Right hindlimb (tissue), 1 donor: ENCODE data around the gene DDX21.
"Not testable (repeated sequence)": the region's sequence is repeated elsewhere in the genome, so short reads cannot be mapped to it uniquely, and the experiment has no call there.

Experiments
- DNase-seq: peaks from one replicate; pipeline ENCODE4 v3.0.0-alpha.2; 2018

DDX21 gene

GRCh38 chr10:68955832-68956532, at the start of gene DDX21:
Gene DDX21 (plus strand): TSS chr10:68956170. CDS start chr10:68956226, 56 bp downstream.
- peak; percentile 95 for DNase-seq

DNA sequence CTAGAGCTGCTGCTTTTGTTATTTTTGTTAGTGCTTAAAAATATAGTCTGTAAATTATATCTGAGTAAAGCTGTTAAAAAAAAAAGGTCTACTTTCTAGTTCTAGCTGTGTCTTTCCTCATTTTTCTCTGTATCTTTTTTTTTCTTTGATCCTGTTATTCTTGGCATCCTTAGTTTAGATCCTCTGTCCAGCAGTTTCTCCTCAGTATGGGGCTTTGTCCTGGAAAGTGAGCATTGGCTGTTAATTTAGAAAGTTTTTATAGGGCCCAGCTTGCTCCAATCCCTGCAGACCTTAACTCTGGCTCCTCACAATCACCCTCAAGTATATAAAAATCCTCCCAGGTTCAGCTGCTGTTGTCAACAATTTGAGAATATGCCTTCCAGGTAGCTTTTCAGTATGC, 31.4 kb upstream of the DDX21 start:
- no peak for DNase-seq

- DNase-seq = no peak
Observed at GRCh38 chr10:68925489-68925888, 30.5 kb upstream of the DDX21 start.

GRCh38 chr10:68929157-68929556, 26.8 kb upstream of the DDX21 start:
- DNase-seq = not testable (repeated sequence)

- DNase-seq = not testable (repeated sequence)
Observed at GRCh38 chr10:68929888-68930287, 26.1 kb upstream of the DDX21 start.

GRCh38 chr10:68932860-68933259, 23.1 kb upstream of the DDX21 start:
- not testable (repeated sequence) for DNase-seq

DNA sequence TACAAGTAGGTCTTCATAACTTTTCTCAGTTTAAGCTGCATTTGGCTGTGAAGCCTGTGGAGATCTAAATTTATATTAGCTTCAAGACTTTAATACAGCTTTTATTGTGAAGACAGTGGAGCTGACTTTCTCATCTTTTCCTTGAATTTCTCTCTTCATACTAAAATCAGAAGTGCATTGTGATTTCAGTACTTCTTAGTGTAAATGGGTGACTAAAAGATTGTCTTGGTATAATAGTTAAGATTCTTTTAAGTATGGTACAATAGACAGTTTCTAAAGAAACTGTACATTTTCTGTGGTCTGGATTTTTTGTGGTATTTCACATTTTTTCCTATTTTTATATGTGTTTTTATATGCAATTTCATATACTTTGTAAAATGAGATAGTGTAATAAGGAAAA, 21.0 kb upstream of the DDX21 start:
- DNase-seq = no peak

- DNase-seq = no peak
Observed at GRCh38 chr10:68938117-68938516, 17.9 kb upstream of the DDX21 start.

DNA sequence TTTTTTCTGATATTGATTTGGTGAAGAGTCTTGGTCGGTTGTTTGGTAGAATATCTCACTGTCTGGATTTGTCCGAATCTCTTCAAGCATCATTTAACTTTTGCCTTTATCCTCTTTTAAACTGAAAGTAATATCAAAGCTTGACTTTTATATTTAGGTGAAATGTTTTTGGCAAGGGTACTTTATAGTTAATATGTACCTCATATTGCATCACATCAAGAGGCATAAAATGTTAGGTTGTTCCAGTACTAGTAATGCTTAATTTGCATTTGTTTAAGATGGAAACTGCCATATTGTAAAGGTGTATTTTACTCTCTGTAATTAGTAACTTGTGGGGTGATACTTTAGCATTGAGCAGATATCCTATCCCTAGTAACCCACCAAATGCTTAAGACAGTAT, 17.1 kb upstream of the DDX21 start:
- no peak for DNase-seq

GRCh38 chr10:68940917-68941316, 15.1 kb upstream of the DDX21 start:
- not testable (repeated sequence) for DNase-seq

- no peak for DNase-seq
Observed at GRCh38 chr10:68950598-68950997, 5.4 kb upstream of the DDX21 start.

- no peak for DNase-seq
Observed at GRCh38 chr10:68954904-68955303, 1.1 kb upstream of the DDX21 start.

DNA sequence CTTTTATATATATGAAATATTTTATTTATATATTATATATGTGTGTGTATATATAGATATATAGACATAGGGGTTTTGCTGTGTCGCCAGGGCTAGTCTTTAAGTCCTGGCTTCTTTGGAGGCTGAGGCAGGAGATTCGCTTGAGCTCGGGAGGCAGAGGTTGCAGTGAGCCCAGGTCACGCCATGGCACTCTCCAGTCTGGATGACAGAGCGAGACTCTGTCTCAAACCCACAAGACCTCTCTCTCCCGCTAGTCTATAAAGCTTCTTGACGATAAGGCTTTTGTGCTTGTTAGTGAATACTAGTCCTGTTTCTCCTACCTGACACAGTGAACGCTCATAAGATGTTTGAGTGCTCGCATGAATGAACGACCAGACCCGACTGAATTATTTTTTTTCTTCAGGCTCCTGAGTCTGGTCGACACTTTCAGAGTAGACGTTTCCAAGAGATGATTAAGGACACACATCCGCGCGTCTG, 577 bp upstream of the DDX21 start:
- DNase-seq = peak; percentile 32

DNA sequence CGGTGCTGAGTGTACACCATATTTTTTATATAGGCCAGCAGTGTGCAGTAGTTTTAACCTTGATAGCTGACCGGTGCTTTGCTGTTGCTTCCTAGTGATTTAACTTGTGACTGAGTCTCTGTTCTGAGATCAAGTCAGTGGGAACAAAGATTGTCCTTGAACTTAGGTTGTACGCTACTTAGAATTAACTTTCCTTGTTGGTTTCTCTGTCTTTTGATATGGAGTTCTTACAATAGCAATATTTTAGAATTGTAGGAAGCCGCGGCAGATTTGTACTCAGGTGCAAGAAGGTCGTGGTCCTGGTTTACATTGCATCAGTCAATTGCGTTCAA, 1.3 kb downstream of the DDX21 start:
- no peak for DNase-seq

GRCh38 chr10:68957654-68958053, 1.7 kb downstream of the DDX21 start:
- no peak for DNase-seq

- no peak for DNase-seq
Observed at GRCh38 chr10:68959695-68960527, 3.9 kb downstream of the DDX21 start.

- no peak for DNase-seq
Observed at GRCh38 chr10:68963151-68963550, 7.2 kb downstream of the DDX21 start.

DNA sequence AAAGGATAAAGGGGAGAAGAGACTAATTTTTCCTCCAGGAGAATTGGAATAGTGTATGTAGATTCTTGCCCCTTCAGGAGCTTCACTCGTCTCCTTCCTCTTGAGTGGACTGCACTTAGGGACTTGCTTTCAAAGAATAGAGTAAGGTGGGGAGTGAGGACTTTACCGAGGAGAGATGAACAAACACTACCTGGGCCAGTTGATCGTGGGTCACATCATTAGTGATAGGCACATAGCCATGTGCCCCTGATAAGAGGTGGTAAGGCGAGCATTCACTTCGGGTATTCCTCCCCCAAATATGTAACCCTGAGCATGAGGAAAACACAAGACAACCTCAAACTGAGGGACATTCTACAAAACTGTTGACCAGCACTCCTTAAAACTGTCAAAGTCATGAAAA, 18.0 kb downstream of the DDX21 start:
- DNase-seq = no peak

DNA sequence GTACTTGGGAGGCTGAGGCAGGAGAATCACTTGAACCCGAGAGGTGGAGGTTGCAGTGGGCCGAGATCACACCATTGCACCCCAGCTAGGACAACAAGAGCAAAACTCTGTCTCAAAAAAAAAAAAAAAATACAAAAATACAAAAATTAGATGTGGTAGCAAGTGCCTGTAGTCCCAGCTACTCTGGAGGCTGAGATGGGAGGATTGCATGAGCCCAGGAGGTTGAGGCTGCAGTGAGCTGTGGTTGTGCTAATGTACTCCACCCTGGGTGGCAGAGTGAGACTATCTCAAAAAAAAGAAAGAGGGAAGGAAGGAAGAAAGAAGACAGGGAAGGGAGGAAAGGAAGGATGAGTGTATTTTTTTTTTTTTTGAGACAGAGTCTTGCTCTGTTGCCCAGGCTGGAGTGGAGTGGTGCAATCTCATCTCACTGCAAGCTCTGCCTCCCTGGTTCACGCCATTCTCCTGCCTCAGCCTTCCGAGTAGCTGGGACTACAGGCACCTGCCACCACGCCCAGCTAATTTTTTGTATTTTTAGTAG, 20.0 kb downstream of the DDX21 start:
- DNase-seq = not testable (repeated sequence)

GRCh38 chr10:68979738-68980137, 23.8 kb downstream of the DDX21 start:
- not testable (repeated sequence) for DNase-seq

DNA sequence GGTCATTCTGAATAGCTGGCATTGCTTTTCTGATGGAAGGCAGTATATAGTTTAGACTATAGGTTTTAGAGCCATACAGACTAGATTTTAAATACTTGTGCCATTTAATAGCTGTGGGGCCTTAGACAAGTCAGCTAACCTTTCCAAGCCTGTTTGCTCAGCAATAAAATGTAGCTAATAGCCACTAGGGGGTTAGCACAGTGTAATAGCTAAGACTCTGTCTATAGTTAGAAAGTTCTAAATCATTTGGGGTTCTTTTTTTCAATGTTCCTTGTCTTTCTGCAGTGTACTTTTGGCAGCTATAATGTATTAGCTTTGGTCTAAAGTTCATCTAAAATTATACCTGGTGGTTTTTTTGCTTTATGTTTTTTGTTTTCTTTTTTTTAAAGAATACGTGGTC, 25.1 kb downstream of the DDX21 start:
- no peak for DNase-seq

DNA sequence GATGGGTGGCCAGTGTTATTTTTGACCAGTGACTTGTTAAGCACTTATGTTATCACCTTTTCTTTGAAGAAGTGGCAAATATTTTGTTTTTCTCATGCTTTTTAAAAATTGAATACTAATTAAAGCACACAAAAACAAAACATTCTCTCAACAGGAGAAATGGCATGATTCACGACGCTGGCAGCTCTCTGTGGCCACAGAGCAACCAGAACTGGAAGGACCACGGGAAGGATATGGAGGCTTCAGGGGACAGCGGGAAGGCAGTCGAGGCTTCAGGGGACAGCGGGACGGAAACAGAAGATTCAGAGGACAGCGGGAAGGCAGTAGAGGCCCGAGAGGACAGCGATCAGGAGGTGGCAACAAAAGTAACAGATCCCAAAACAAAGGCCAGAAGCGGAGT, 26.4 kb downstream of the DDX21 start:
- no peak for DNase-seq

DNA sequence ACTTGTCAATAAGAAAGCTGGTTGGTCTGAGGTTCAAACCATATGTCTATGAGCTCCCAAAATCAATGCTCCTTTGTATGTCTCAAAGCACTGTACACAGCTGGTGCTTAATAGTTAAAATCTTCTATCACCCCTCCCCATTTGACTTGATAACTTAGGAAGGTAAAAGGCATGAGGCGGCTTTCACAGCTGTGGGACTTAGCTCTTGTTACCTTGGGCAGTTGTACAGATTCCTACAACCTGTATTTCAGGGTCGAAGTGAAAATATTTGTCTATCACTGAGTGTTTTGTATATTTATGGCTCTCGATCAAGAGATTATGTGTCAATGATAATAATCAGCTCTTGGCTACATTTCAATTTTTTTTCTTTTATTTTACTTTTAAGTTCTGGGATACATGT, 31.6 kb downstream of the DDX21 start:
- DNase-seq = no peak
